IPS-15b (cell line): Measurements from ENCODE around the gene KRT39.

Experiments
- H3K27me3 ChIP-seq: one replicate; pipeline ENCODE4 v1.6.1; 2013; ENCODE audit warnings: low read length; ENCODE audit not compliant: control insufficient read depth, insufficient read depth
- H3K36me3 ChIP-seq: one replicate; pipeline ENCODE4 v1.6.1; 2013; ENCODE audit warnings: low read length; ENCODE audit not compliant: control insufficient read depth, insufficient read depth
- H3K4me1 ChIP-seq: one replicate; pipeline ENCODE4 v1.6.1; 2013; ENCODE audit warnings: mild to moderate bottlenecking, low read length; ENCODE audit not compliant: control insufficient read depth, insufficient read depth
- H3K4me3 ChIP-seq: one replicate; pipeline ENCODE4 v1.5.1; 2013; ENCODE audit warnings: low read depth, low read length
- H3K9ac ChIP-seq: one replicate; pipeline ENCODE4 v1.6.1; 2013; ENCODE audit warnings: low read depth, mild to moderate bottlenecking, low read length
- H3K9me3 ChIP-seq: one replicate; pipeline ENCODE4 v1.6.1; 2013; ENCODE audit warnings: mild to moderate bottlenecking, low read length; ENCODE audit not compliant: control insufficient read depth, insufficient read depth

The KRT39 gene

GRCh38 chr17:40966848-40967247 is at the start of gene KRT39:
TSS of gene KRT39 (minus strand) at chr17:40966948. CDS start at chr17:40966856, 92 bp downstream.
- Histone ChIP-seq H3K9ac (no peak within 1 kb of the TSS), H3K4me3 (no peak within 1 kb of the TSS), H3K9me3 (no peaks in the 10 kb centered on the region), H3K4me1 (no peaks in the 10 kb centered on the region), H3K27me3 (no peaks in the 10 kb centered on the region), H3K36me3 (no peaks in the 10 kb centered on the region)

- H3K36me3 ChIP-seq = no peaks in the 10 kb centered on the region
- H3K9me3 ChIP-seq = no peaks in the 10 kb centered on the region
- H3K27me3 ChIP-seq = no peaks in the 10 kb centered on the region
- H3K4me3 ChIP-seq = no peak overlapping the region
- no peaks in the 10 kb centered on the region for H3K4me1 ChIP-seq
- no peak overlapping the region for H3K9ac ChIP-seq
Measured at GRCh38 chr17:41015454-41015853, 48.7 kb upstream of the KRT39 start.

GRCh38 chr17:41013606-41014005 is 46.9 kb upstream of the KRT39 start:
- Histone ChIP-seq H3K27me3 (no peaks in the 10 kb centered on the region), H3K36me3 (no peaks in the 10 kb centered on the region), H3K4me1 (peaks cover 2% of the 10 kb centered on the region), H3K9me3 (no peaks in the 10 kb centered on the region), H3K4me3 (no peak overlapping the region), H3K9ac (no peak overlapping the region)

- peaks cover 2% of the 10 kb centered on the region for H3K4me1 ChIP-seq
- no peaks in the 10 kb centered on the region for H3K9me3 ChIP-seq
- H3K9ac ChIP-seq = no peak overlapping the region
- H3K4me3 ChIP-seq = no peak overlapping the region
- H3K36me3 ChIP-seq = no peaks in the 10 kb centered on the region
- H3K27me3 ChIP-seq = no peaks in the 10 kb centered on the region
Measured at GRCh38 chr17:41013181-41013580, 46.4 kb upstream of the KRT39 start.

- Histone ChIP-seq H3K9ac (no peak overlapping the region), H3K4me1 (peaks cover 2% of the 10 kb centered on the region), H3K9me3 (no peaks in the 10 kb centered on the region), H3K36me3 (no peaks in the 10 kb centered on the region), H3K27me3 (no peaks in the 10 kb centered on the region), H3K4me3 (no peak overlapping the region)
Measured at GRCh38 chr17:41012326-41013120, 45.8 kb upstream of the KRT39 start.

GRCh38 chr17:41010441-41010840 is 43.7 kb upstream of the KRT39 start:
- Histone ChIP-seq H3K9ac (no peak overlapping the region), H3K36me3 (no peaks in the 10 kb centered on the region), H3K4me1 (peaks cover 2% of the 10 kb centered on the region), H3K4me3 (no peak overlapping the region), H3K9me3 (no peaks in the 10 kb centered on the region), H3K27me3 (no peaks in the 10 kb centered on the region)

GRCh38 chr17:41009936-41010335 is 43.2 kb upstream of the KRT39 start:
- Histone ChIP-seq H3K9me3 (no peaks in the 10 kb centered on the region), H3K9ac (no peak overlapping the region), H3K4me1 (peaks cover 2% of the 10 kb centered on the region), H3K27me3 (no peaks in the 10 kb centered on the region), H3K4me3 (no peak overlapping the region), H3K36me3 (no peaks in the 10 kb centered on the region)

- no peaks in the 10 kb centered on the region for H3K36me3 ChIP-seq
- no peaks in the 10 kb centered on the region for H3K9me3 ChIP-seq
- no peaks in the 10 kb centered on the region for H3K27me3 ChIP-seq
- no peak overlapping the region for H3K9ac ChIP-seq
- peaks cover 2% of the 10 kb centered on the region for H3K4me1 ChIP-seq
- no peak overlapping the region for H3K4me3 ChIP-seq
Measured at GRCh38 chr17:41009301-41009760, 42.6 kb upstream of the KRT39 start.

- H3K4me3 ChIP-seq = no peak within 1 kb of the TSS
- H3K9me3 ChIP-seq = no peaks in the 10 kb centered on the region
- no peaks in the 10 kb centered on the region for H3K36me3 ChIP-seq
- no peaks in the 10 kb centered on the region for H3K27me3 ChIP-seq
- H3K4me1 ChIP-seq = peaks cover 2% of the 10 kb centered on the region
- no peak within 1 kb of the TSS for H3K9ac ChIP-seq
Measured at GRCh38 chr17:41008811-41009210, 42.1 kb upstream of the KRT39 start, which contains the start of gene KRTAP3-1. TSS of gene KRTAP3-1 (minus strand) at chr17:41009128. CDS start at chr17:41009074, 54 bp downstream.

- H3K4me1 ChIP-seq = peaks cover under 1% of the 10 kb centered on the region
- H3K36me3 ChIP-seq = no peaks in the 10 kb centered on the region
- H3K9ac ChIP-seq = no peak overlapping the region
Measured at GRCh38 chr17:41004397-41004796, 37.6 kb upstream of the KRT39 start.

GRCh38 chr17:41003926-41004325 is 37.2 kb upstream of the KRT39 start:
- Histone ChIP-seq H3K36me3 (no peaks in the 10 kb centered on the region), H3K27me3 (no peaks in the 10 kb centered on the region), H3K4me3 (no peak overlapping the region), H3K9ac (no peak overlapping the region), H3K9me3 (no peaks in the 10 kb centered on the region), H3K4me1 (no peaks in the 10 kb centered on the region)

More at GRCh38 chr17:41004397-41004796, 37.6 kb upstream of the KRT39 start:
- no peaks in the 10 kb centered on the region for H3K27me3 ChIP-seq
- no peak overlapping the region for H3K4me3 ChIP-seq
- no peaks in the 10 kb centered on the region for H3K9me3 ChIP-seq

GRCh38 chr17:41002814-41003213 is 36.1 kb upstream of the KRT39 start:
- no peaks in the 10 kb centered on the region for H3K4me1 ChIP-seq
- H3K36me3 ChIP-seq = no peaks in the 10 kb centered on the region
- H3K9ac ChIP-seq = no peak overlapping the region

More at GRCh38 chr17:41002814-41003213, 36.1 kb upstream of the KRT39 start:
- no peaks in the 10 kb centered on the region for H3K27me3 ChIP-seq
- H3K9me3 ChIP-seq = no peaks in the 10 kb centered on the region
- no peak overlapping the region for H3K4me3 ChIP-seq
